ENCODE results near the gene CCNC. TPM values are rescaled to one million over a fixed set of nuclear protein-coding genes. Genes with fewer than 3 reads are reported as not detected.
A peak's percentile ranks its signal among the peaks of the same experiment; 100 is the strongest.

The CCNC gene
- polyA plus RNA-seq, 2 of the 4 experiments (the other 2 are of a cell fraction) = 43.6 to 60.3 TPM

- no peak for TF ChIP-seq CHD4 (IDR thresholded peaks at IDR 0.05; ENCODE audit: borderline replicate concordance)
- peak; percentile 0; the same call in 1 of the 2 replicates for TF ChIP-seq KDM5A (IDR thresholded peaks at IDR 0.05)
- H3K4me1 ChIP-seq = peaks cover 28% of the 10 kb centered on the region
- peak; percentile 64 to 67 for ATAC-seq
- no peak for DNase-seq (ENCODE audit: low read depth in 1 of 2, low spot score in 1 of 2)
- ChIA-PET CTCF (interaction anchor here (1.0 to 1.7 kb wide), 4 partner anchors 9 to 46 kb away, joined by 3 to 6 read pairs (median 4); no protein-coding TSS in a partner anchor), POLR2A (interaction anchor here (1.9 kb wide), 1 partner anchor 47 kb away, joined by 9 read pairs; the partner anchor contains the start of gene CCNC)
- peak overlapping the region; percentile 91 to 97 for H3K27ac ChIP-seq
- peak overlapping the region; percentile 62 for H3K4me2 ChIP-seq
- H3K4me3 ChIP-seq = peak overlapping the region; percentile 88
- 15% methylated on average over 6 of the region's 9 CpGs for WGBS (ENCODE audit: missing lambda C conversion rate)
- FAIRE-seq = no peak
- H3K9me3 ChIP-seq = no peaks in the 10 kb centered on the region
Observed at GRCh38 chr6:99521633-99522151, 46.8 kb downstream of the CCNC start.

- Histone ChIP-seq H3K27ac (peak overlapping the region; percentile 91 to 97), H3K9me3 (no peaks in the 10 kb centered on the region), H3K4me3 (peak overlapping the region; percentile 88), H3K4me2 (peak overlapping the region; percentile 62), H3K4me1 (peaks cover 34% of the 10 kb centered on the region)
- ChIA-PET CTCF (interaction anchor here (1.2 to 1.7 kb wide), 4 partner anchors 9 to 45 kb away, joined by 3 to 5 read pairs (median 4); no protein-coding TSS in a partner anchor), POLR2A (interaction anchor here (1.9 kb wide), 1 partner anchor 47 kb away, joined by 9 read pairs; the partner anchor contains the start of gene CCNC)
- ATAC-seq = peak; percentile 97
- under 1% methylated on average over 20 of the region's 47 CpGs for WGBS (ENCODE audit: missing lambda C conversion rate)
- TF ChIP-seq CTCF (IDR thresholded peaks at IDR 0.05) (peak; percentile 48), CEBPB (IDR thresholded peaks at IDR 0.05) (no peak), BCL3 (IDR thresholded peaks at IDR 0.05) (0 out of 3 replicates have a peak, but pooled peaks have one; percentile 57), SMC3 (IDR thresholded peaks at IDR 0.05) (peak; percentile 16; the same call in 1 of the 3 replicates), MAX (IDR thresholded peaks at IDR 0.05) (no peak), JUN (IDR thresholded peaks at IDR 0.05) (peak in 1 of 2 experiments; percentile 62; a peak in 2 of 5 replicates), RAD21 (conservative IDR thresholded peaks at IDR 0.05 in 1 of 2, IDR thresholded peaks at IDR 0.05 in 1 of 2) (peak; percentile 22 to 41; a peak in 3 of 5 replicates), PHF8 (IDR thresholded peaks at IDR 0.05; ENCODE audit: borderline replicate concordance, low read depth) (peak; percentile 90), KDM5A (IDR thresholded peaks at IDR 0.05) (peak; percentile 17; the same call in 1 of the 2 replicates), POLR2A (IDR thresholded peaks at IDR 0.05; ENCODE audit: low read length) (peak; percentile 95)
- no peak for FAIRE-seq
- DNase-seq (ENCODE audit: low read depth in 1 of 2, low spot score in 1 of 2) = peak; percentile 71 to 83
Observed at GRCh38 chr6:99520855-99521632, 47.4 kb downstream of the CCNC start.

- H3K27ac ChIP-seq = no peak overlapping the region
- no peak overlapping the region for H3K4me3 ChIP-seq
- H3K4me2 ChIP-seq = no peak overlapping the region
- FAIRE-seq (no peak), DNase-seq (ENCODE audit: low read depth in 1 of 2, low spot score in 1 of 2) (no peak), ATAC-seq (no peak)
- H3K4me1 ChIP-seq = peaks cover 22% of the 10 kb centered on the region
- 89% methylated on average over 1 of the region's 1 CpG for WGBS (ENCODE audit: missing lambda C conversion rate)
- CTCF ChIA-PET = no interaction called here
- no peak for TF ChIP-seq RFX5 (IDR thresholded peaks at IDR 0.05)
- no peaks in the 10 kb centered on the region for H3K9me3 ChIP-seq
- POLR2A ChIA-PET = no interaction called here
Observed at GRCh38 chr6:99519446-99519845, 49.0 kb downstream of the CCNC start.

- POLR2A ChIA-PET = interaction anchor here (1.0 to 1.2 kb wide), 2 partner anchors 55 to 90 kb away, joined by 3 to 6 read pairs; partner anchors contain the start of gene CCNC
- H3K4me1 ChIP-seq = peaks cover 13% of the 10 kb centered on the region; the same call in 1 of the 3 replicates
- CTCF ChIA-PET = no interaction called here
Observed at GRCh38 chr6:99514089-99514488, 54.4 kb downstream of the CCNC start.

More at GRCh38 chr6:99514089-99514488, 54.4 kb downstream of the CCNC start:
- Histone ChIP-seq H3K4me2 (peak overlapping the region; percentile 83), H3K9me3 (no peaks in the 10 kb centered on the region), H3K27ac (peak overlapping the region; percentile 87 to 90; a peak in 5 of 6 replicates), H3K4me3 (peak overlapping the region; percentile 75)
- FAIRE-seq = no peak
- TF ChIP-seq KDM5A (IDR thresholded peaks at IDR 0.05) = no peak
- no peak for TF ChIP-seq FOSL2 (IDR thresholded peaks at IDR 0.05)
- no peak for TF ChIP-seq FOSL2 (CRISPR knock-in tag; IDR thresholded peaks at IDR 0.05)
- TF ChIP-seq EP300 (IDR thresholded peaks at IDR 0.05) = no peak
- TF ChIP-seq PBX3 (IDR thresholded peaks at IDR 0.05) = no peak
- no peak for TF ChIP-seq EHMT2 (IDR thresholded peaks at IDR 0.05; ENCODE audit: low read depth)
- TF ChIP-seq ATOH8 (CRISPR knock-in tag; IDR thresholded peaks at IDR 0.05; ENCODE audit: low read depth) = no peak
- TF ChIP-seq HMGXB4 (CRISPR knock-in tag; IDR thresholded peaks at IDR 0.05; ENCODE audit: borderline replicate concordance) = no peak
- TF ChIP-seq CBX2 (IDR thresholded peaks at IDR 0.05; ENCODE audit: borderline replicate concordance, low read depth) = no peak
- TF ChIP-seq HEYL (CRISPR knock-in tag; IDR thresholded peaks at IDR 0.05) = no peak
- no peak for ATAC-seq
- DNase-seq (ENCODE audit: low read depth in 1 of 2, low spot score in 1 of 2) = no peak
- 61% methylated on average over 8 of the region's 8 CpGs for WGBS (ENCODE audit: missing lambda C conversion rate)
